MM.1S (cell line): ENCODE results near the gene NUBP2.
A peak's percentile ranks its signal among the peaks of the same experiment; 100 is the strongest.

Source experiments
- DNase-seq: peaks from one replicate; pipeline ENCODE4 v3.0.0-alpha.2; 2015
- H2AFZ ChIP-seq: fragments of 300-600 bp; sonication (generic); 2 replicates; pipeline ENCODE4 v1.6.0; 2016; ENCODE audit warnings: antibody characterized with exemption, low read length
- H3F3A ChIP-seq: fragments of 300-600 bp; sonication (generic); 2 replicates; pipeline ENCODE4 v1.6.1; 2016; ENCODE audit warnings: mild to moderate bottlenecking, antibody characterized with exemption, low read length, moderate library complexity, mixed read lengths; ENCODE audit not compliant: insufficient read depth
- H3K27ac ChIP-seq: fragments of 300-600 bp; sonication (generic); 2 replicates; pipeline ENCODE4 v1.5.1; 2016; ENCODE audit warnings: mild to moderate bottlenecking, low read length
- H3K27me3 ChIP-seq: fragments of 300-600 bp; sonication (generic); replicated peaks from 2 replicates; pipeline ENCODE4 v1.6.0; 2016; ENCODE audit warnings: low read length; ENCODE audit not compliant: insufficient read depth
- H3K36me3 ChIP-seq: fragments of 300-600 bp; sonication (generic); replicated peaks from 2 replicates; pipeline ENCODE4 v1.6.1; 2016; ENCODE audit warnings: mild to moderate bottlenecking, low read length, mixed read lengths; ENCODE audit not compliant: insufficient read depth
- H3K4me1 ChIP-seq: fragments of 300-600 bp; sonication (generic); 2 replicates; pipeline ENCODE4 v1.6.1; 2016; ENCODE audit warnings: low read length, mixed read lengths
- H3K4me2 ChIP-seq: fragments of 300-600 bp; sonication (generic); 2 replicates; pipeline ENCODE4 v1.6.0; 2016; ENCODE audit warnings: low read depth, low read length
- H3K4me3 ChIP-seq: fragments of 300-600 bp; sonication (generic); 2 replicates; pipeline ENCODE4 v1.5.1; 2016; ENCODE audit warnings: low read length, mixed read lengths
- H3K79me2 ChIP-seq: fragments of 300-600 bp; sonication (generic); 2 replicates; pipeline ENCODE4 v1.6.1; 2016; ENCODE audit warnings: mixed run types, low read length, mixed read lengths
- H3K9ac ChIP-seq: fragments of 300-600 bp; sonication (generic); 2 replicates; pipeline ENCODE4 v1.6.1; 2016; ENCODE audit warnings: low read length, mixed read lengths
- H3K9me2 ChIP-seq: fragments of 300-600 bp; sonication (generic); replicated peaks from 2 replicates; pipeline ENCODE4 v1.6.1; 2016; ENCODE audit warnings: mild to moderate bottlenecking, low read length, mixed read lengths; ENCODE audit not compliant: insufficient read depth
- H3K9me3 ChIP-seq: fragments of 300-600 bp; sonication (generic); replicated peaks from 2 replicates; pipeline ENCODE4 v1.6.1; 2016; ENCODE audit warnings: mild to moderate bottlenecking, low read length, mixed read lengths; ENCODE audit not compliant: insufficient read depth
- H4K20me1 ChIP-seq: fragments of 300-600 bp; sonication (generic); 2 replicates; pipeline ENCODE4 v1.6.1; 2016; ENCODE audit warnings: mild to moderate bottlenecking, low read length, moderate library complexity, mixed read lengths; ENCODE audit not compliant: insufficient read depth
- CTCF ChIP-seq: fragments of 300-600 bp; sonication (generic); IDR thresholded peaks from 2 replicates; pipeline ENCODE4 v1.5.1; 2016; ENCODE audit warnings: antibody characterized with exemption, low read length, mixed read lengths
- EZH2 ChIP-seq: fragments of 300-600 bp; sonication (generic); optimal IDR thresholded peaks from 2 replicates; pipeline ENCODE3; 2017; ENCODE audit warnings: low read depth, mild to moderate bottlenecking, antibody characterized with exemption, low read length, mixed read lengths
- EZH2phosphoT487 ChIP-seq: fragments of 300-600 bp; sonication (generic); IDR thresholded peaks from 2 replicates; pipeline ENCODE4 v1.6.1; 2018; ENCODE audit warnings: antibody characterized with exemption, low read length

The NUBP2 gene

GRCh38 chr16:1782408-1783264, at the start of gene NUBP2, which contains the start of gene SPSB3:
Gene NUBP2, plus strand, starts transcription at chr16:1782960. Its CDS starts 61 bp downstream, at chr16:1783021.
Gene SPSB3, minus strand, starts transcription at chr16:1782571. Its CDS starts 1,088 bp downstream, at chr16:1781483.
- Histone ChIP-seq H4K20me1 (no peaks in the 10 kb centered on the region), H3K9me3 (no peaks in the 10 kb centered on the region), H3K4me1 (peaks cover 4% of the 10 kb centered on the region; the same call in 1 of the 2 replicates), H3K79me2 (peaks cover 76% of the 10 kb centered on the region), H3K27me3 (no peaks in the 10 kb centered on the region), H2AFZ (0 out of 2 replicates have a peak within 1 kb of the TSS, but pooled peaks have one; percentile 27), H3K36me3 (no peaks in the 10 kb centered on the region), H3K4me2 (peak within 1 kb of the TSS; percentile 91), H3K4me3 (peak within 1 kb of the TSS; percentile 77), H3K27ac (peak within 1 kb of the TSS; percentile 43; the same call in 1 of the 2 replicates), H3F3A (peaks cover 17% of the 10 kb centered on the region; the same call in 1 of the 2 replicates), H3K9ac (peak within 1 kb of the TSS; percentile 86), H3K9me2 (no peaks in the 10 kb centered on the region)
- no peak for TF ChIP-seq EZH2phosphoT487
- no peak for TF ChIP-seq EZH2
- TF ChIP-seq CTCF = no peak
- DNase-seq = peak; percentile 100

GRCh38 chr16:1734123-1734522, 48.6 kb upstream of the NUBP2 start:
- Histone ChIP-seq H2AFZ (no peak overlapping the region), H3F3A (peaks cover 14% of the 10 kb centered on the region)
- TF ChIP-seq CTCF = no peak
- TF ChIP-seq EZH2 = no peak
- TF ChIP-seq EZH2phosphoT487 = no peak

GRCh38 chr16:1734816-1735215, 47.9 kb upstream of the NUBP2 start:
- TF ChIP-seq EZH2phosphoT487 (no peak), EZH2 (no peak), CTCF (no peak)

More at GRCh38 chr16:1734123-1734522, 48.6 kb upstream of the NUBP2 start:
- no peaks in the 10 kb centered on the region for H3K9me3 ChIP-seq
- no peaks in the 10 kb centered on the region for H3K9me2 ChIP-seq
- H3K4me2 ChIP-seq = no peak overlapping the region
- no peaks in the 10 kb centered on the region for H4K20me1 ChIP-seq
- no peak for DNase-seq
- no peaks in the 10 kb centered on the region for H3K79me2 ChIP-seq
- H3K4me3 ChIP-seq = no peak overlapping the region
- H3K27me3 ChIP-seq = no peaks in the 10 kb centered on the region
- H3K4me1 ChIP-seq = no peaks in the 10 kb centered on the region
- H3K27ac ChIP-seq = no peak overlapping the region
- H3K36me3 ChIP-seq = no peaks in the 10 kb centered on the region; the same call in 1 of the 2 replicates
- H3K9ac ChIP-seq = no peak overlapping the region

More at GRCh38 chr16:1734816-1735215, 47.9 kb upstream of the NUBP2 start:
- no peaks in the 10 kb centered on the region for H4K20me1 ChIP-seq
- no peaks in the 10 kb centered on the region for H3K79me2 ChIP-seq
- H3K27me3 ChIP-seq = no peaks in the 10 kb centered on the region
- H3K4me1 ChIP-seq = no peaks in the 10 kb centered on the region
- H3K36me3 ChIP-seq = no peaks in the 10 kb centered on the region; the same call in 1 of the 2 replicates
- no peak overlapping the region for H3K4me3 ChIP-seq
- H3K27ac ChIP-seq = no peak overlapping the region
- H3F3A ChIP-seq = peaks cover 17% of the 10 kb centered on the region
- H3K9ac ChIP-seq = no peak overlapping the region
- no peak overlapping the region for H2AFZ ChIP-seq
- no peak overlapping the region for H3K4me2 ChIP-seq
- H3K9me2 ChIP-seq = no peaks in the 10 kb centered on the region
- H3K9me3 ChIP-seq = no peaks in the 10 kb centered on the region
- DNase-seq = no peak
